GM12878 (cell line): ENCODE measurements around the gene ALKBH1. TPM values are rescaled to one million over a fixed set of nuclear protein-coding genes. Genes with fewer than 3 reads are reported as not detected.

ENCODE experiments used
- ATAC-seq: fragments of 200-7000 bp; cut with Tn5 transposase; 3 replicates; pipeline ENCODE4 v1.9.1; 2020; ENCODE audit warnings: mild to moderate bottlenecking, moderate library complexity
- BruUV-seq: library from RNA; stranded (reverse); fragments of 400-500 nt; replicated peaks from 2 replicates; lab custom pipeline; 2021; lab: Mats Ljungman, UMichigan
- CTCF ChIA-PET: fragments of 300-600 bp; sonication (Branson Sonifier 250); formaldehyde crosslinking; extraction: SDS; loops from one replicate; lab custom pipeline; 2021; ENCODE audit warnings: inconsistent platforms; lab: Yijun Ruan, JAX
- POLR2A ChIA-PET: fragments of 350-600 bp; formaldehyde crosslinking; extraction: SDS; loops from one replicate; lab custom pipeline; 2021; ENCODE audit warnings: inconsistent platforms; lab: Charles Lee
- RAD21 ChIA-PET: fragments of 300-600 bp; sonication (Branson Sonifier 250); formaldehyde crosslinking; loops from one replicate; lab custom pipeline; 2023; ENCODE audit warnings: antibody characterized with exemption; ENCODE audit not compliant: unreplicated experiment; lab: Charles Lee
- SMC1A ChIA-PET: fragments of 300-600 bp; sonication (Branson Sonifier 250); formaldehyde crosslinking; loops from one replicate; lab custom pipeline; 2023; ENCODE audit not compliant: unreplicated experiment, uncharacterized antibody; lab: Charles Lee
- DNase-seq: peaks from one replicate; pipeline ENCODE4 v3.0.0-alpha.2; 2011; ENCODE audit warnings: low read depth, low spot score
- FAIRE-seq: peaks from 3 replicates; lab custom pipeline; 2011; peaks lifted over from hg19 to GRCh38; lab: Jason Lieb, UNC
- H2AFZ ChIP-seq: 2 replicates; pipeline ENCODE4 v1.6.0; 2011; ENCODE audit warnings: low read depth, low read length, control low read depth; ENCODE audit not compliant: control insufficient read depth
- H3K27ac ChIP-seq: 2 replicates; pipeline ENCODE4 v1.5.1; 2011; ENCODE audit warnings: control low read depth; ENCODE audit not compliant: control insufficient read depth, insufficient read depth
- H3K27me3 ChIP-seq, 2 experiments: replicated peaks in 1 of 2; 2 replicates each; pipeline versions ENCODE4 v1.6.0 to v1.6.1; 2011; ENCODE audit warnings: low read length in 1 of 2; ENCODE audit not compliant: control insufficient read depth in 2 of 2, insufficient read depth in 2 of 2
- H3K36me3 ChIP-seq, 2 experiments: 2 replicates each; pipeline ENCODE4 v1.5.1; 2011; ENCODE audit warnings: low read length in 1 of 2; ENCODE audit not compliant: control insufficient read depth in 2 of 2, insufficient read depth in 2 of 2
- H3K4me1 ChIP-seq: 2 replicates; pipeline ENCODE4 v1.6.1; 2011; ENCODE audit warnings: mild to moderate bottlenecking, low read length, moderate library complexity, mixed read lengths; ENCODE audit not compliant: control insufficient read depth, insufficient read depth
- H3K4me2 ChIP-seq: 2 replicates; pipeline ENCODE4 v1.6.0; 2011; ENCODE audit warnings: control low read depth; ENCODE audit not compliant: control insufficient read depth, insufficient read depth
- H3K4me3 ChIP-seq: fragments of 200-600 bp; sonication (generic); 2 replicates; pipeline ENCODE4 v1.5.1; 2016
- H3K79me2 ChIP-seq: 2 replicates; pipeline ENCODE4 v1.6.0; 2011; ENCODE audit warnings: low read length; ENCODE audit not compliant: control insufficient read depth, insufficient read depth
- H3K9ac ChIP-seq: 2 replicates; pipeline ENCODE4 v1.8.0; 2011; ENCODE audit warnings: low read length, control low read depth, mixed read lengths; ENCODE audit not compliant: control insufficient read depth, insufficient read depth
- H3K9me3 ChIP-seq: replicated peaks from 3 replicates; pipeline ENCODE4 v1.5.1; 2011; ENCODE audit warnings: mild to moderate bottlenecking, low read length; ENCODE audit not compliant: control insufficient read depth, insufficient read depth
- H4K20me1 ChIP-seq: 2 replicates; pipeline ENCODE4 v1.6.0; 2011; ENCODE audit not compliant: control insufficient read depth, insufficient read depth
- BHLHE40 ChIP-seq, 2 experiments: fragments of 450-650 bp in 1 of 2; IDR thresholded peaks; 2 replicates each; pipeline ENCODE4 v1.6.1; 2011 to 2017; ENCODE audit warnings: low read depth in 2 of 2, borderline replicate concordance in 1 of 2, improper control_type of control experiment in 1 of 2, low read length in 1 of 2, mild to moderate bottlenecking in 1 of 2
- EED ChIP-seq: sonication (generic); IDR thresholded peaks from 2 replicates; pipeline ENCODE4 v1.6.1; 2016; ENCODE audit warnings: antibody characterized with exemption, low read depth
- EGR1 ChIP-seq, 2 experiments: IDR thresholded peaks; 1 replicate in 1 of 2; 2 replicates in 1 of 2; pipeline ENCODE4 v1.6.1; 2011 to 2012; ENCODE audit warnings: low read depth in 2 of 2, low read length in 2 of 2, borderline replicate concordance in 1 of 2, mild to moderate bottlenecking in 1 of 2, moderate library complexity in 1 of 2
- ETV6 ChIP-seq, 2 experiments: fragments of 450-650 bp in 1 of 2; IDR thresholded peaks in 1 of 2; conservative IDR thresholded peaks in 1 of 2; 2 replicates each; pipeline ENCODE4 v1.6.1; 2014; ENCODE audit warnings: antibody characterized with exemption in 1 of 2, borderline replicate concordance in 1 of 2, low read depth in 1 of 2, mild to moderate bottlenecking in 1 of 2, moderate library complexity in 1 of 2
- GABPA ChIP-seq: IDR thresholded peaks from 2 replicates; pipeline ENCODE4 v1.6.1; 2014; ENCODE audit warnings: antibody characterized with exemption, low read depth, mild to moderate bottlenecking, inconsistent platforms
- IKZF2 ChIP-seq, 2 experiments: fragments of 450-650 bp; IDR thresholded peaks; 2 replicates each; pipeline ENCODE4 v1.6.1; 2017; ENCODE audit warnings: mild to moderate bottlenecking in 2 of 2, moderate library complexity in 2 of 2
- POLR2A ChIP-seq: IDR thresholded peaks from 2 replicates; pipeline ENCODE4 v1.6.1; 2011; ENCODE audit warnings: low read depth, mild to moderate bottlenecking, low read length
- SMAD5 ChIP-seq: IDR thresholded peaks from 2 replicates; pipeline ENCODE4 v1.6.1; 2016; ENCODE audit warnings: antibody characterized with exemption, low read depth
- TBL1XR1 ChIP-seq: IDR thresholded peaks from 2 replicates; pipeline ENCODE4 v1.6.1; 2012; ENCODE audit warnings: low read depth, low read length, improper control_type of control experiment
- TCF12 ChIP-seq: IDR thresholded peaks from 2 replicates; pipeline ENCODE4 v1.6.1; 2011; ENCODE audit warnings: low read depth, mild to moderate bottlenecking, low read length
- WRNIP1 ChIP-seq: IDR thresholded peaks from 2 replicates; pipeline ENCODE4 v1.6.1; 2011; ENCODE audit warnings: low read depth, low read length, improper control_type of control experiment, borderline replicate concordance
- ZBED1 ChIP-seq: IDR thresholded peaks from 2 replicates; pipeline ENCODE4 v1.6.1; 2016; ENCODE audit warnings: borderline replicate concordance
- WGBS: methylation state at CpG from one replicate; pipeline ENCODE4 v1.1.6; 2016; ENCODE audit warnings: low lambda C conversion rate; ENCODE audit not compliant: insufficient replicate concordance, insufficient coverage; ENCODE audit errors: missing lambda C conversion rate; 5-methylcytosine and 5-hydroxymethylcytosine counted together
- in situ Hi-C: fragments of 300-500 bp; cut with MboI; formaldehyde crosslinking; loops from 9 replicates; pipeline ENCODE4 v1.14.3; 2018; ENCODE audit warnings: mixed read lengths
- intact Hi-C: fragments of 100-400 bp; cut with micrococcal nuclease; formaldehyde crosslinking; loops from one replicate; pipeline ENCODE4 v1.14.2; 2022; ENCODE audit not compliant: unreplicated experiment
- polyA plus RNA-seq, 11 experiments: library from polyadenylated mRNA; depleted of rRNA in 4 of 11; unstranded in 6 of 11; stranded (reverse) in 5 of 11; fragments of >200 nt; fragmentation: Nextera tagmentation in 4 of 11; fragmentation: Illumina TruSeq in 1 of 11; extraction: Ambion mirVana in 4 of 11; extraction: Trizol in 1 of 11; gene quantifications; 1 replicate in 1 of 11; 2 replicates in 10 of 11; pipeline versions ENCODE4 v1.2.1 to v1.2.3, GENCODE V29; 2011 to 2016; ENCODE audit warnings: inconsistent platforms in 2 of 11, missing spikeins in 2 of 11, low read depth in 1 of 11
- total RNA-seq, 4 experiments: library from RNA; depleted of rRNA in 3 of 4; stranded (reverse); fragments of >200 nt in 3 of 4; fragmentation: Illumina TruSeq in 1 of 4; extraction: Trizol in 1 of 4; gene quantifications; 2 replicates each; pipeline versions ENCODE4 v1.2.1 to v1.2.3, GENCODE V29; 2013 to 2021
- TF ChIP-seq, protein P1 (sequence below): fragments of 450-650 bp; formaldehyde crosslinking; IDR thresholded peaks from 2 replicates; pipeline ENCODE4 v1.4.0; 2020; ENCODE audit warnings: mild to moderate bottlenecking, moderate library complexity
- TF ChIP-seq, protein P2 (sequence below): fragments of 450-650 bp; IDR thresholded peaks from 2 replicates; pipeline ENCODE4 v1.6.1; 2016; ENCODE audit warnings: mild to moderate bottlenecking
- TF ChIP-seq, protein P3 (sequence below): IDR thresholded peaks from 2 replicates; pipeline ENCODE4 v1.6.1; 2012; ENCODE audit warnings: low read depth, low read length, improper control_type of control experiment

ALKBH1 gene
- total and polyA plus RNA-seq, 10 of the 15 experiments (the other 5 are each of a cell fraction or from before 2014, with no cell fraction given) = 6.5 to 24.1 (median 17.0) TPM

DNA sequence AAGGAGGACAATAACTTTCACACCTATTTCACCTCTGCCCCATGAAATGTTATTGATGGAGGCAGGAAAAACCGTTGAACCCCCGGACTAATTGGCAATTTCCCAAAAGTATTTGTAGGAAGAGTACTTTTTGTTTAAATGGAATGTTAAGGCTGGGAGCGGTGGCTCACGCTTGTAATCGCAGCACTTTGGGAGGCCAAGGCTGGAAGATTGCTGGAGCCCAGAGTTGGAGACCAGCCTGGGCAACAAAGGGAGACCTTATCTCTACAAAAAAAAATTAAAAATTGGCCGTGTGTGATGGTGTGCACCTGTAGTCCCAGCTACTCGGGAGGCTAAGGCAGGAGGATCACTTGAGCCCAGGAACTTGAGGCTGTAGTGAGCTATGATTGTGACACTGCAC is 65.4 kb downstream of the ALKBH1 start (continued):
- TF ChIP-seq, protein P1, sequence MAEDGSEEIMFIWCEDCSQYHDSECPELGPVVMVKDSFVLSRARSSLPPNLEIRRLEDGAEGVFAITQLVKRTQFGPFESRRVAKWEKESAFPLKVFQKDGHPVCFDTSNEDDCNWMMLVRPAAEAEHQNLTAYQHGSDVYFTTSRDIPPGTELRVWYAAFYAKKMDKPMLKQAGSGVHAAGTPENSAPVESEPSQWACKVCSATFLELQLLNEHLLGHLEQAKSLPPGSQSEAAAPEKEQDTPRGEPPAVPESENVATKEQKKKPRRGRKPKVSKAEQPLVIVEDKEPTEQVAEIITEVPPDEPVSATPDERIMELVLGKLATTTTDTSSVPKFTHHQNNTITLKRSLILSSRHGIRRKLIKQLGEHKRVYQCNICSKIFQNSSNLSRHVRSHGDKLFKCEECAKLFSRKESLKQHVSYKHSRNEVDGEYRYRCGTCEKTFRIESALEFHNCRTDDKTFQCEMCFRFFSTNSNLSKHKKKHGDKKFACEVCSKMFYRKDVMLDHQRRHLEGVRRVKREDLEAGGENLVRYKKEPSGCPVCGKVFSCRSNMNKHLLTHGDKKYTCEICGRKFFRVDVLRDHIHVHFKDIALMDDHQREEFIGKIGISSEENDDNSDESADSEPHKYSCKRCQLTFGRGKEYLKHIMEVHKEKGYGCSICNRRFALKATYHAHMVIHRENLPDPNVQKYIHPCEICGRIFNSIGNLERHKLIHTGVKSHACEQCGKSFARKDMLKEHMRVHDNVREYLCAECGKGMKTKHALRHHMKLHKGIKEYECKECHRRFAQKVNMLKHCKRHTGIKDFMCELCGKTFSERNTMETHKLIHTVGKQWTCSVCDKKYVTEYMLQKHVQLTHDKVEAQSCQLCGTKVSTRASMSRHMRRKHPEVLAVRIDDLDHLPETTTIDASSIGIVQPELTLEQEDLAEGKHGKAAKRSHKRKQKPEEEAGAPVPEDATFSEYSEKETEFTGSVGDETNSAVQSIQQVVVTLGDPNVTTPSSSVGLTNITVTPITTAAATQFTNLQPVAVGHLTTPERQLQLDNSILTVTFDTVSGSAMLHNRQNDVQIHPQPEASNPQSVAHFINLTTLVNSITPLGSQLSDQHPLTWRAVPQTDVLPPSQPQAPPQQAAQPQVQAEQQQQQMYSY = no peak
- TF ChIP-seq ZBED1 = no peak
- no peak for TF ChIP-seq TBL1XR1
- TF ChIP-seq SMAD5 = no peak
- TF ChIP-seq IKZF2 (IDR thresholded peaks at IDR 0.05) = no peak
- TF ChIP-seq, all 136 proteins: peak for 0

DNA sequence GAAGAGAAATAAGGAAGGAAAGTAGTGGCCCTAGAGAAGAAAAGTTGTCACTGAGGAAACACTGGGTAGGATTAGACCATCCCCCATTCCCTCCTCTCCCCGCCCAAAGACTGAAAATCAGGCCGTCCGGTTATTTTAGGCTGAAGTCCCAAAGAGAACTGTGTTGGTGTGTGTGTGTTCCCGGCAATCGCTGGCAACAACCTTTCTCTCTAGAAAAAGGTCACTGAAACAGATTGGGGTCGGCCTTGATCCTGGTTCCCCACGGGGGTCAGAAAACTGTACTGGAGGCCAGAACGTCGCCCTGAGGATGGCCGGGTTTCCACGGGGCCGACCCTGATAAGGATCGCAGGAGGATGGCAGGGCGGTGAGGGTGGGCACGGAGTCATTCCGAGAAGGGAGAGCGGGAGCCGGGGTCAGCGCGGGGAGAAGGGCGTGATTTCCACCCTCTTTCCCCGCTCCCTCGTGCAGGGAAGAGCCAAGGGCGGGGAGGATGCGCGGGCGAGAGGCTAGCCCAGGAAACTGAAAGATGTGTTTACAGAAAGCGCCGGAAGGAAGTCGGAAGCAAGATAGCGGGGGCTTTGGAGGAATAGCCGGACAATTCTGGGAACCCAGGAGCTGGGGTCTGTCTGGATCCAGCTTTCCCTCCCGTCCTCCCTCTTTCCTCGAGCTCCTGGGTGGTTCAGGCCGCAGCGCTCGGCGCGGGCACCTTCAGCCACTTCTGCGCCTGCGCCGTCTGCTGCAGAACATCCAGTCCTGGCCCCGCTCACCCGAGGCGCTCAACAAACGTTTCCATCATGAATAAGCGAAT is 66.1 kb downstream of the ALKBH1 start:
- DNase-seq (peak; percentile 16), FAIRE-seq (no peak), ATAC-seq (peak; percentile 92)
- Histone ChIP-seq H3K4me2 (peak overlapping the region; percentile 97), H3K27me3 (no peaks in the 10 kb centered on the region), H4K20me1 (no peaks in the 10 kb centered on the region), H3K4me1 (peaks cover 13% of the 10 kb centered on the region), H3K36me3 (no peaks in the 10 kb centered on the region), H3K79me2 (no peaks in the 10 kb centered on the region), H3K27ac (peak overlapping the region; percentile 27; the same call in 1 of the 2 replicates), H3K9ac (peak overlapping the region; percentile 68), H2AFZ (peak overlapping the region; percentile 98), H3K4me3 (peak overlapping the region; percentile 62), H3K9me3 (no peaks in the 10 kb centered on the region; the same call in 2 of the 3 replicates)
- ChIA-PET SMC1A (interaction anchor here (0.6 kb wide), 1 partner anchor 26 kb away, joined by 3 read pairs; no protein-coding TSS in a partner anchor), RAD21 (no interaction called here), POLR2A (no interaction called here), CTCF (interaction anchor here (0.6 to 1.5 kb wide), 2 partner anchors 22 to 24 kb away, joined by 3 read pairs; no protein-coding TSS in a partner anchor)
- no TSS peak for BruUV-seq
- intact Hi-C loops (loop anchor here (1.0 kb wide), 1 partner anchor 28 kb away; no protein-coding TSS in a partner anchor), in situ Hi-C loops (no loop called here)
- WGBS = 20% methylated on average over 32 of the region's 47 CpGs
- TF ChIP-seq EGR1 (IDR thresholded peaks at IDR 0.05; ENCODE audit: borderline replicate concordance in 1 of 2, low read depth in 2 of 2, low read length in 2 of 2) (peak in 1 of 2 experiments; percentile 29; a peak in 1 of 3 replicates), ETV6 (conservative IDR thresholded peaks at IDR 0.05 in 1 of 2, IDR thresholded peaks at IDR 0.05 in 1 of 2; ENCODE audit: borderline replicate concordance in 1 of 2, low read depth in 1 of 2) (peak in 1 of 2 experiments; percentile 45; a peak in 2 of 4 replicates), WRNIP1 (no peak), TCF12 (no peak), GABPA (peak; percentile 33; the same call in 1 of the 2 replicates), BHLHE40 (IDR thresholded peaks at IDR 0.05; ENCODE audit: borderline replicate concordance in 1 of 2, low read depth in 2 of 2, low read length in 1 of 2) (0 out of 4 replicates have a peak, but pooled peaks of 1 of the 2 experiments have one; percentile 30), POLR2A (0 out of 2 replicates have a peak, but pooled peaks have one; percentile 44), EED (peak; percentile 39; the same call in 1 of the 2 replicates), IKZF2 (IDR thresholded peaks at IDR 0.05) (peak in 1 of 2 experiments; percentile 19; a peak in 1 of 4 replicates)
- TF ChIP-seq, protein P2, sequence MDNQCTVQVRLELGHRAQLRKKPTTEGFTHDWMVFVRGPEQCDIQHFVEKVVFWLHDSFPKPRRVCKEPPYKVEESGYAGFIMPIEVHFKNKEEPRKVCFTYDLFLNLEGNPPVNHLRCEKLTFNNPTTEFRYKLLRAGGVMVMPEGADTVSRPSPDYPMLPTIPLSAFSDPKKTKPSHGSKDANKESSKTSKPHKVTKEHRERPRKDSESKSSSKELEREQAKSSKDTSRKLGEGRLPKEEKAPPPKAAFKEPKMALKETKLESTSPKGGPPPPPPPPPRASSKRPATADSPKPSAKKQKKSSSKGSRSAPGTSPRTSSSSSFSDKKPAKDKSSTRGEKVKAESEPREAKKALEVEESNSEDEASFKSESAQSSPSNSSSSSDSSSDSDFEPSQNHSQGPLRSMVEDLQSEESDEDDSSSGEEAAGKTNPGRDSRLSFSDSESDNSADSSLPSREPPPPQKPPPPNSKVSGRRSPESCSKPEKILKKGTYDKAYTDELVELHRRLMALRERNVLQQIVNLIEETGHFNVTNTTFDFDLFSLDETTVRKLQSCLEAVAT = peak; percentile 60
- TF ChIP-seq, protein P3, sequence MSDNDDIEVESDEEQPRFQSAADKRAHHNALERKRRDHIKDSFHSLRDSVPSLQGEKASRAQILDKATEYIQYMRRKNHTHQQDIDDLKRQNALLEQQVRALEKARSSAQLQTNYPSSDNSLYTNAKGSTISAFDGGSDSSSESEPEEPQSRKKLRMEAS = peak; percentile 32; the same call in 1 of the 2 replicates
